ENCODE measurements around the gene GLDN.

The GLDN gene

DNA sequence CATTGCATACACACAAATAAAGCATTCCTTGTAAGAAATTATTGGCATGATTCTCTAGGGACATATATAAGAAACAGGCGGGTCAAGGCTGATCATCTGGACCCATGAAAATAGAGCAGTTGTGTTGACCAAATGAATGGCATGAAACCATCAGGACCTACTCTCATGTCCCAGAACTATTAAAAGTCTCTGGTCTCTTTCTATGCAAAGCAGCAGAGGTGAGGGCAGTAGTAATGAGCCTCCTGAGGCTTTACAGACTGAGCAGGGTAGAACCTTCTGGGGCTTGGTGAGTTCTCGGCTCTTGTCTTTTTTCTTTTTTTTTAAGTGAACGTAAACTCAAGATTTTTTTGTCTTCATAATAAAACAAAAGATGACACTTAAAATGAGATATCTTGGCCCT, 9.3 kb downstream of the GLDN start:
- TF ChIP-seq, protein P1, sequence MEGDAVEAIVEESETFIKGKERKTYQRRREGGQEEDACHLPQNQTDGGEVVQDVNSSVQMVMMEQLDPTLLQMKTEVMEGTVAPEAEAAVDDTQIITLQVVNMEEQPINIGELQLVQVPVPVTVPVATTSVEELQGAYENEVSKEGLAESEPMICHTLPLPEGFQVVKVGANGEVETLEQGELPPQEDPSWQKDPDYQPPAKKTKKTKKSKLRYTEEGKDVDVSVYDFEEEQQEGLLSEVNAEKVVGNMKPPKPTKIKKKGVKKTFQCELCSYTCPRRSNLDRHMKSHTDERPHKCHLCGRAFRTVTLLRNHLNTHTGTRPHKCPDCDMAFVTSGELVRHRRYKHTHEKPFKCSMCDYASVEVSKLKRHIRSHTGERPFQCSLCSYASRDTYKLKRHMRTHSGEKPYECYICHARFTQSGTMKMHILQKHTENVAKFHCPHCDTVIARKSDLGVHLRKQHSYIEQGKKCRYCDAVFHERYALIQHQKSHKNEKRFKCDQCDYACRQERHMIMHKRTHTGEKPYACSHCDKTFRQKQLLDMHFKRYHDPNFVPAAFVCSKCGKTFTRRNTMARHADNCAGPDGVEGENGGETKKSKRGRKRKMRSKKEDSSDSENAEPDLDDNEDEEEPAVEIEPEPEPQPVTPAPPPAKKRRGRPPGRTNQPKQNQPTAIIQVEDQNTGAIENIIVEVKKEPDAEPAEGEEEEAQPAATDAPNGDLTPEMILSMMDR (IDR thresholded peaks at IDR 0.05; ENCODE audit: control extremely low read depth, extremely low read depth, low read depth, missing control alignments): no peak
- no peak for DNase-seq (ENCODE audit: extremely low spot score)
- CTCF ChIA-PET: interaction anchor here (0.7 to 3.3 kb wide), 4 partner anchors 11 to 69 kb away, joined by 3 to 13 read pairs (median 6); no protein-coding TSS in a partner anchor
- POLR2A ChIA-PET: no interaction called here

DNA sequence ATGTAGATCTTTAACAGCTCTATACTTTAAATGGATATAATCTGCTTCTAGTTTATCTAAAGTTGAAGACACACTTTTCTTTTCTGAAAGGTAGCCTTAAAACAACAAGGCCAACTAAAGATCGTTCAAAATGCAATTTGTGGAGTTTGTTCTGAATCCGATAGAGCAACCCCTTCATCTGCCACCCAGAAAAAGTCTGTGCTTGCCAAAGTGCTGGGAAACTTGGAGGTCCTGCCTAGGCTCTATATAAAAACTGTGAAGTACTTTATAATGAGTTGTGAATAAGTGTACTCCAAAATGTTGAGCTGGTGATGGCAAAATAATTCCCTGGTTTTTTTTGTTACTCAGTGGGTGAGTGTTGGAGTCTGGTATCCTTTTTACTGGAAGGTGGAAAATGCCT, 12.5 kb downstream of the GLDN start:
- ChIA-PET POLR2A (no interaction called here), CTCF (no interaction called here)
- no peak for DNase-seq (ENCODE audit: extremely low spot score)
- TF ChIP-seq, protein P1 (IDR thresholded peaks at IDR 0.05; ENCODE audit: control extremely low read depth, extremely low read depth, low read depth, missing control alignments): no peak

DNA sequence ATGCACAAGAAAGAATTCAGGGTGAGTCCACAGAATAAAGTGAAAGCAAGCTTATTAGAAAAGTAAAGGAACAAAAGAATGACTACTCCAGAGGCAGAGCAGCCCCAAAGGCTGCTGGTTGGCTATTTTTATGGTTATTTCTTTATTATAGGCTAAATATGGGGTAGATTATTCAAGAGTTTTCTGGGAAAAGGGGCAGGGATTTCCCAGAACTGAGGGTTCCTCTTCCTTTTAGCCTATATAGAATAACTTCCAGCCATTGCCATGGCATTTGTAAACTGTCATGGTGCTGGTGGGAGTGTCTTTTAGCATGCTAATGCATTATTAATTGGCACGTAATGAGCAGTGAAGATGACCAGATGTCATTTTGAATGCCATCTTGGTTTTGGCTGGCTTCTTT, 13.6 kb downstream of the GLDN start:
- TF ChIP-seq, protein P1 (IDR thresholded peaks at IDR 0.05; ENCODE audit: control extremely low read depth, extremely low read depth, low read depth, missing control alignments): no peak
- ChIA-PET CTCF (no interaction called here), POLR2A (no interaction called here)
- DNase-seq (ENCODE audit: extremely low spot score): no peak

DNA sequence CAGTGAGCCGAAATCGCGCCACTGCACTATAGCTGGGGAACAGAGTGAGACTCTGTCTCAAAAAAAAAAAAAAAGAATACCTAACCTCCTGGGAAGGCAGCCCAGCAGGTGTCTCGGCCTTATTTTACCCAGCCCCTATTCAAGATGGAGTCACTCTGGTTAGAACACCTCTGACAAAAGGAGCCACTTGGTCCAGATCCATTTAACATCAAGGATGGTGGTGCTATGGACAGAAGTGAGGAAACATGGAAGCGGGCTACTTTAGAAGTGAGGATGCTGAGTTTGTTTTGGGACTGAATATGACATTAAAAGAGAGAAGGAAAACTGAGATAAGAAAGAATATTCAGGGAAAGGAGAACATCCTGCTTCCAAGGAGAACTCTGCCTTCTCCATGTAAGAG, 14.7 kb downstream of the GLDN start:
- DNase-seq (ENCODE audit: extremely low spot score): no peak
- CTCF ChIA-PET: no interaction called here
- TF ChIP-seq, protein P1 (IDR thresholded peaks at IDR 0.05; ENCODE audit: control extremely low read depth, extremely low read depth, low read depth, missing control alignments): no peak
- POLR2A ChIA-PET: no interaction called here

DNA sequence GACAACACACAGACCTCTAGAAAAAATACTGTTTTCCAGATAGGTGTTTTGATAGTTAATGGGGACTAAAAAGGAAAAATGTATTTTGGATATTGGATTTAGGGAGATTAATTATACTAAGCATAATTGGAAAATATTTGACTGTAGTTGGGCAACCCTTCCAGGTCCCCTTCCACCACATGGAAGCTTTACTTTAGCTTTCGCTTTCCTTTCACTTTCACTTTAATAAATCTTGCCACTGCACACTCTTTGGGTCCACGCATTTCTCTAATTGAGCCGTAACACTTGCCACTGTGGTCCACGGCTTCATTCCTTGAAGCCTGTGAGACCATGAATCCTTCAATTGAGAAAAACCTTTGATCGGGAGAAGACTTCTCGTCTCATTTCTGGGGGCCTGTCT, 15.5 kb downstream of the GLDN start:
- ChIA-PET CTCF (no interaction called here), POLR2A (no interaction called here)
- DNase-seq (ENCODE audit: extremely low spot score): no peak
- TF ChIP-seq, protein P1 (IDR thresholded peaks at IDR 0.05; ENCODE audit: control extremely low read depth, extremely low read depth, low read depth, missing control alignments): no peak

DNA sequence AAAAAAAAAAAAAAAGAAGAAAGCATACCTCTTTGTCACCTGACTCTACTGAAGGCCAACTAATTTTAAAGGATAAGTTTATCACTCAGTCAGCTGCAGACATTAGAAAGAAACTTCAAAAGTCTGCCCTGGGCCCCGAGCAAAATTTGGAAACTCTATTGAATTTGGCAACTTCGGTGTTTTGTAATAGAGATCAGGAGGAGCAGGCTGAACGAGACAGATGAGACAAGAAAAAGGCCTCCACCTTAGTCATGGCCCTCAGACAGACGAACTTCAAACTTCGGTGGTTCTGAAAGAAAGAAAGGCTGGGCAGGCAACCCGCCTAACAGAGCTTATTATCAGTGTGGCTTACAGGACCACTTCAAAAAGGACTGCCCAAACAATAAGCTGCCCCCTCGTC, 18.5 kb downstream of the GLDN start:
- ChIA-PET POLR2A (no interaction called here), CTCF (no interaction called here)
- TF ChIP-seq, protein P1 (IDR thresholded peaks at IDR 0.05; ENCODE audit: control extremely low read depth, extremely low read depth, low read depth, missing control alignments): no peak
- DNase-seq (ENCODE audit: extremely low spot score): no peak

DNA sequence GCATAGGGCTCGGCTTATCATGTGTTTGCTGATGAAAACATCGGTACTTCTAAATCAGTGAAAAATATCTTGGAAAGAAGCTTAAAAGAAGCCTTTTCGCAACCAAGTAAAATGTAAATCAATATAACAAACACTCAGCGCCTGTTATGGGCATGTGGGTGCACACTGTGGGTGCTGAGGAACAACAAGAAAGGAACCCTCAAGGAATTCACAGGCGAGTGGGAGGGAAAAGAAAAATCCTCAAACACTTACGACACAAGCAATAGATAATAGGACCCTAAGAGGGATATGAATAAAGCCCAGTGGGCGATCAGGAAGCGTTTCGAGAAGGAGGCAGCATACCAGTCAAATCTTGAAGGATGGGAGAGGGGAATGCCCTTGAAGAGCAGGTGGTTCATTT, 21.9 kb downstream of the GLDN start:
- DNase-seq (ENCODE audit: extremely low spot score): no peak
- TF ChIP-seq, protein P1 (IDR thresholded peaks at IDR 0.05; ENCODE audit: control extremely low read depth, extremely low read depth, low read depth, missing control alignments): no peak
- POLR2A ChIA-PET: no interaction called here
- CTCF ChIA-PET: interaction anchor here (1.3 to 2.9 kb wide), 3 partner anchors 16 to 77 kb away, joined by 4 to 11 read pairs (median 7); no protein-coding TSS in a partner anchor
